Left forelimb (tissue), 1 donor: ENCODE data around the gene ANKRD6.

Source experiments
- DNase-seq: peaks from one replicate; pipeline ENCODE4 v3.0.0-alpha.2; 2018; ENCODE audit warnings: low spot score

The ANKRD6 gene

GRCh38 chr6:89657445-89658158 is 224.7 kb downstream of the ANKRD6 start:
- DNase-seq = no peak

GRCh38 chr6:89660981-89661380 is 228.0 kb downstream of the ANKRD6 start:
- DNase-seq = no peak

GRCh38 chr6:89661559-89661958 is 228.6 kb downstream of the ANKRD6 start:
- no peak for DNase-seq

DNA sequence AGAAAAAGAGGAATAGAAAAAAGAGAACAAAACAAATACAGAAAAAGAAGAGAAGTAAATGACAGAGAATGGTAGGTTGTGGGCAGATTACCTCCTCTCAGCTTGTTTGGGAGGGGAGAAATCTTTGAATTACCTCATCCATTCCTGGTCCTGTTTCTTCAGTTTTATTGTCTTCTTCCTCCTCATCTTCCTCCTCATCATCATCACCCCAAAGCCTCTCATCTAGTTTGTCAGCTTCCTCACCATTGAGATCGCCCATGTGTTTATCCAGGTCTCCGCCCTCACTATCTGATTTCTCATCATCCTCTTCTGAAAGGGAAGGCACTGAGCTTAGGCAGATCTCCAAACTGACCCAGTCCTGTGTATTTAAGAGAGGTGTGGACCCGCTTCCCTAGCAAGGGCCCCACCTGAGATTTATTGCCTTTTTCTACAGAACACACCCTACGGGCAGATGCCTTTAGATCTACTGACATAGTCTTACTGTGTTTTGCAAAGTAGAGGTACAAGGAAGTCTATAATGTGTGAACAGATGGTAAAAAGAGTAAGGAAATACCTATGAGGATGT is 229.8 kb downstream of the ANKRD6 start:
- DNase-seq = no peak

- no peak for DNase-seq
These were observed 235.1 kb downstream of the ANKRD6 start for GRCh38 chr6:89667872-89668556.

GRCh38 chr6:89669002-89669401 is 236.1 kb downstream of the ANKRD6 start:
- DNase-seq = no peak

DNA sequence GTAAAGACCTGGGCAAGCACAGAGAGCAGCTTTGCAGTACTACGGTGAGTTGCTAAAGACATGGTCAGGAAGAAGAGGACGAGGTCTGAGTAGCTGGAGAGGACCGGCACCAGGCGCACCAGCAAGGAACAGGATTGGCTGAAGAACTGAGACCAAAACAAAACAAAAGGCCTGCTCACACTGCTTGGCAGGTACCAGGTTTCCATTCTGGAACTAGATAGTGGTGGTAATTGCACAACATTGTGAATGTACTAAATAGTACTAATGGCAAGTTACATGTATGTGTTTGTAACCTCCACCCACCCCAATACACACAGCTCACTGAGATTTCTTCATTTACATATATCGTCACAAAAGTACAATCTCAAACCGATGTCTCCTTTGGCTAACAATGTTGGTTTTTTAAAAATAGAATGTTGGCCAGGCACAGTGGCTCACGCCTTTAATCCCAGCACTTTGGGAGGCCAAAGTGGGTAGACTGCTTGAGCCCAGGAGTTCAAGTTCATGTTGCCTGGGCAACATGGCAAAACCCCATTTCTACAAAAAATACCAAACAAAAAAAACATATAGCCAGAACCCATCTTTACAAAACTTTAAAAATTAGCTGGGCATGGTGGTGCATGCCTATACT is 238.1 kb downstream of the ANKRD6 start:
- DNase-seq = no peak

- DNase-seq = no peak
These were observed 243.2 kb downstream of the ANKRD6 start for GRCh38 chr6:89675949-89676748.

DNA sequence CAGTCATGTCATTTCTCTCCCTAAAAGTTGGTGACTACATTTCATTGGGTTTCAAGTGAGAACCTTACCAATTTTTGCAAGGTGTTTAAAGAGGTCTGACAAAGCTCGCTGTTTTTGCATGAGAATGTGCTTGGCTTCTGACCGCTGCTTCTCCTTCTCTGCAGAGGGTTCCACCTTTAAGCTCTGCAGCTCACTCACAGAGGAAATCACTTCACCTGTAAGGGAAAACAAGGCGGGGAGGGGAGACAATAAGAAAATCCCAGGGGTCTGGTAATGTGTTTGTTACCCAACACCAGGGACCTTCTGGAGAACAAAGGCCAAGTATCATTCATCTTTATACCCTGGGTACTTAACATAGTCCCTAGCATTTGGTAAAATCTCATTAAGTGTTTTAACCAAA is 245.6 kb downstream of the ANKRD6 start:
- no peak for DNase-seq

- DNase-seq = no peak
These were observed 246.5 kb downstream of the ANKRD6 start for GRCh38 chr6:89679215-89680120.

GRCh38 chr6:89680150-89680549 is 247.2 kb downstream of the ANKRD6 start:
- DNase-seq = no peak

GRCh38 chr6:89680551-89680950 is 247.6 kb downstream of the ANKRD6 start:
- DNase-seq = no peak

- no peak for DNase-seq
These were observed 249.1 kb downstream of the ANKRD6 start for GRCh38 chr6:89681983-89682564.

GRCh38 chr6:89682991-89683390 is 250.0 kb downstream of the ANKRD6 start:
- DNase-seq = no peak
